ENCODE results near the gene DGKB.

The DGKB gene

GRCh38 chr7:14229047-14229446 is 673.5 kb downstream of the DGKB start:
- H3K27me3 Mint-ChIP-seq (ENCODE audit: low read depth) = no peaks in the 10 kb centered on the region
- no peak overlapping the region for H3K4me3 Mint-ChIP-seq
- TF ChIP-seq, protein P1, sequence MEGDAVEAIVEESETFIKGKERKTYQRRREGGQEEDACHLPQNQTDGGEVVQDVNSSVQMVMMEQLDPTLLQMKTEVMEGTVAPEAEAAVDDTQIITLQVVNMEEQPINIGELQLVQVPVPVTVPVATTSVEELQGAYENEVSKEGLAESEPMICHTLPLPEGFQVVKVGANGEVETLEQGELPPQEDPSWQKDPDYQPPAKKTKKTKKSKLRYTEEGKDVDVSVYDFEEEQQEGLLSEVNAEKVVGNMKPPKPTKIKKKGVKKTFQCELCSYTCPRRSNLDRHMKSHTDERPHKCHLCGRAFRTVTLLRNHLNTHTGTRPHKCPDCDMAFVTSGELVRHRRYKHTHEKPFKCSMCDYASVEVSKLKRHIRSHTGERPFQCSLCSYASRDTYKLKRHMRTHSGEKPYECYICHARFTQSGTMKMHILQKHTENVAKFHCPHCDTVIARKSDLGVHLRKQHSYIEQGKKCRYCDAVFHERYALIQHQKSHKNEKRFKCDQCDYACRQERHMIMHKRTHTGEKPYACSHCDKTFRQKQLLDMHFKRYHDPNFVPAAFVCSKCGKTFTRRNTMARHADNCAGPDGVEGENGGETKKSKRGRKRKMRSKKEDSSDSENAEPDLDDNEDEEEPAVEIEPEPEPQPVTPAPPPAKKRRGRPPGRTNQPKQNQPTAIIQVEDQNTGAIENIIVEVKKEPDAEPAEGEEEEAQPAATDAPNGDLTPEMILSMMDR (IDR thresholded peaks at IDR 0.05; ENCODE audit: unreplicated experiment in 3 of 3) = no peak
- no peak overlapping the region for H3K27ac Mint-ChIP-seq
- H3K36me3 Mint-ChIP-seq (ENCODE audit: low read depth) = no peaks in the 10 kb centered on the region
- H3K9me3 Mint-ChIP-seq = no peaks in the 10 kb centered on the region
- H3K4me1 Mint-ChIP-seq = no peaks in the 10 kb centered on the region

DNA sequence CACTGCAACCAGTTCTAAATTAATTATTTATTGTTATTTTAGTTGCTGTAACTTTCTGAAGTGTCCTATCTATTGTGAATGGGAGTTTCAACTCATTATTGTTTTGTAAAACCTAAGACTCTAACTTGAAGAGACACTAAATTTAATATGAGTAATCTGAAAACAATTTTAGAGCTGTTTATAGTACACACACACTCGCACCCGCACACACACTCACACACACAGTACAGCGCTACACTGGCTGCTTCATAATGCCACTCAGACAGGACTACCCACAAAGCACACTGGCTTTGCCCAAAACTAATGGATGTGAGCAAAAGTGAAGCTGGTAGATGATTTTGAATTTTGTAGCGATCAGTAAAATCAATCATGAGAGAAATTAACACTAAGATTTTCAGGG is 674.2 kb downstream of the DGKB start:
- no peaks in the 10 kb centered on the region for H3K9me3 Mint-ChIP-seq
- no peak overlapping the region for H3K27ac Mint-ChIP-seq
- TF ChIP-seq, protein P1 (IDR thresholded peaks at IDR 0.05; ENCODE audit: unreplicated experiment in 3 of 3) = no peak
- H3K4me3 Mint-ChIP-seq = no peak overlapping the region
- H3K4me1 Mint-ChIP-seq = no peaks in the 10 kb centered on the region
- H3K36me3 Mint-ChIP-seq (ENCODE audit: low read depth) = no peaks in the 10 kb centered on the region
- no peaks in the 10 kb centered on the region for H3K27me3 Mint-ChIP-seq (ENCODE audit: low read depth)

- TF ChIP-seq, protein P1 (IDR thresholded peaks at IDR 0.05; ENCODE audit: unreplicated experiment in 3 of 3) = no peak
- Mint-ChIP-seq H3K9me3 (no peaks in the 10 kb centered on the region), H3K36me3 (ENCODE audit: low read depth) (no peaks in the 10 kb centered on the region), H3K27ac (no peak overlapping the region), H3K4me3 (no peak overlapping the region), H3K4me1 (no peaks in the 10 kb centered on the region), H3K27me3 (ENCODE audit: low read depth) (no peaks in the 10 kb centered on the region)
Measured at GRCh38 chr7:14226126-14226525, 676.4 kb downstream of the DGKB start.

DNA sequence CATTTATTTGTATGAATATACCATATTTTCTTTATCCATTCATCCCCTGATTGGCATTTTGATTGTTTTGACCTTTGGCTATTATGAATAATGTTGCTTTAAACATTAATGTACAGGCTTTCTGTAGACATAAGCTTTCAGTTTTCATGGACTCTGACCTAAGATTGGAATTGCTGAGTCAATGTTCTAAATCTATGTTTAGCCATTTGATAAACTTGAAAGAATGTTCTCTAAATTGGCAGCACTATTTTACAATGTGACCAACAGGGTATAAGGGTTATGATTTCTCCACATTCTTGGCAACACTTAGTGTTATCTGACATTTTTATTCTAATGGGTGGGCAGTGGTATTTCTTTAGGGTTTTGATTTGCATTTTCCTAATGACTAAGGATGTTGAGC is 683.4 kb downstream of the DGKB start:
- no peaks in the 10 kb centered on the region for H3K9me3 Mint-ChIP-seq
- no peak overlapping the region for H3K4me3 Mint-ChIP-seq
- H3K27me3 Mint-ChIP-seq (ENCODE audit: low read depth) = no peaks in the 10 kb centered on the region
- H3K36me3 Mint-ChIP-seq (ENCODE audit: low read depth) = no peaks in the 10 kb centered on the region
- TF ChIP-seq, protein P1 (IDR thresholded peaks at IDR 0.05; ENCODE audit: unreplicated experiment in 3 of 3) = no peak
- H3K27ac Mint-ChIP-seq = no peak overlapping the region
- H3K4me1 Mint-ChIP-seq = no peaks in the 10 kb centered on the region

DNA sequence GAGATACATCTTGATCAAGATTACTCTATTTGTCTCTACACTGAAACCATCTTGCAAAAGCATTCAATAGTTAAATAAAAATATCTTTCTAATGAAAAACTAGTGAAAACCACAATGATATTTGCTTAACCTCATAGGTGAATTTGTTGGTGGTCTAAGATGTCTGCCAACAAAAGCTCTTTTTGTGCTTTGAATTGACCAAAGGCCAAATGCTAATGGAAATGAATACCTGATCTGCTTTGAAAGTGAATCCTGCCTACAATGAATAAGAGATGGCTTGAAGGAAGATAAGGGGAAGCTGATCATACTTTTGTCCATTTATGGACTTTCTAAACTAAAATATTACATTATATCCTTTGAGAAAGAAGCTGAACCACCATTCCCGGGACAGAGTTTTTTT is 684.2 kb downstream of the DGKB start:
- H3K27ac Mint-ChIP-seq = no peak overlapping the region
- no peaks in the 10 kb centered on the region for H3K4me1 Mint-ChIP-seq
- TF ChIP-seq, protein P1 (IDR thresholded peaks at IDR 0.05; ENCODE audit: unreplicated experiment in 3 of 3) = no peak
- no peaks in the 10 kb centered on the region for H3K27me3 Mint-ChIP-seq (ENCODE audit: low read depth)
- no peaks in the 10 kb centered on the region for H3K9me3 Mint-ChIP-seq
- H3K36me3 Mint-ChIP-seq (ENCODE audit: low read depth) = no peaks in the 10 kb centered on the region
- no peak overlapping the region for H3K4me3 Mint-ChIP-seq

GRCh38 chr7:14209896-14210484 is 692.6 kb downstream of the DGKB start:
- Mint-ChIP-seq H3K36me3 (ENCODE audit: low read depth) (no peaks in the 10 kb centered on the region), H3K27ac (no peak overlapping the region), H3K9me3 (no peaks in the 10 kb centered on the region), H3K27me3 (ENCODE audit: low read depth) (no peaks in the 10 kb centered on the region), H3K4me1 (no peaks in the 10 kb centered on the region), H3K4me3 (no peak overlapping the region)
- TF ChIP-seq, protein P1 (IDR thresholded peaks at IDR 0.05; ENCODE audit: unreplicated experiment in 3 of 3) = no peak

All from nephron (organoid).